Hepatic stellate cell (primary cell): ENCODE measurements around the gene ZNF2.

Experiments
- DNase-seq: peaks from one replicate; pipeline ENCODE4 v3.0.0; 2011; ENCODE audit warnings: low spot score

Gene ZNF2

GRCh38 chr2:95206096-95206495, 40.5 kb downstream of the ZNF2 start:
- no peak for DNase-seq

- DNase-seq = peak; percentile 93
Observed at GRCh38 chr2:95207111-95207961, 41.7 kb downstream of the ZNF2 start, which contains the start of gene ZNF892. Gene ZNF892 (plus strand): TSS chr2:95207521. CDS start chr2:95207816, 295 bp downstream.

GRCh38 chr2:95208106-95208505, 42.5 kb downstream of the ZNF2 start:
- DNase-seq = no peak

- no peak for DNase-seq
Observed at GRCh38 chr2:95215018-95215612, 49.5 kb downstream of the ZNF2 start.

- DNase-seq = no peak
Observed at GRCh38 chr2:95220449-95220848, 54.8 kb downstream of the ZNF2 start.

- DNase-seq = no peak
Observed at GRCh38 chr2:95225658-95226057, 60.0 kb downstream of the ZNF2 start.

GRCh38 chr2:95231723-95232122, 66.1 kb downstream of the ZNF2 start:
- DNase-seq = peak; percentile 19

GRCh38 chr2:95232232-95232631, 66.6 kb downstream of the ZNF2 start:
- no peak for DNase-seq
